ENCODE measurements around the gene ALS2CL. TPM values are rescaled to one million over a fixed set of nuclear protein-coding genes. Genes with fewer than 3 reads are reported as not detected.

ALS2CL gene, protein sequence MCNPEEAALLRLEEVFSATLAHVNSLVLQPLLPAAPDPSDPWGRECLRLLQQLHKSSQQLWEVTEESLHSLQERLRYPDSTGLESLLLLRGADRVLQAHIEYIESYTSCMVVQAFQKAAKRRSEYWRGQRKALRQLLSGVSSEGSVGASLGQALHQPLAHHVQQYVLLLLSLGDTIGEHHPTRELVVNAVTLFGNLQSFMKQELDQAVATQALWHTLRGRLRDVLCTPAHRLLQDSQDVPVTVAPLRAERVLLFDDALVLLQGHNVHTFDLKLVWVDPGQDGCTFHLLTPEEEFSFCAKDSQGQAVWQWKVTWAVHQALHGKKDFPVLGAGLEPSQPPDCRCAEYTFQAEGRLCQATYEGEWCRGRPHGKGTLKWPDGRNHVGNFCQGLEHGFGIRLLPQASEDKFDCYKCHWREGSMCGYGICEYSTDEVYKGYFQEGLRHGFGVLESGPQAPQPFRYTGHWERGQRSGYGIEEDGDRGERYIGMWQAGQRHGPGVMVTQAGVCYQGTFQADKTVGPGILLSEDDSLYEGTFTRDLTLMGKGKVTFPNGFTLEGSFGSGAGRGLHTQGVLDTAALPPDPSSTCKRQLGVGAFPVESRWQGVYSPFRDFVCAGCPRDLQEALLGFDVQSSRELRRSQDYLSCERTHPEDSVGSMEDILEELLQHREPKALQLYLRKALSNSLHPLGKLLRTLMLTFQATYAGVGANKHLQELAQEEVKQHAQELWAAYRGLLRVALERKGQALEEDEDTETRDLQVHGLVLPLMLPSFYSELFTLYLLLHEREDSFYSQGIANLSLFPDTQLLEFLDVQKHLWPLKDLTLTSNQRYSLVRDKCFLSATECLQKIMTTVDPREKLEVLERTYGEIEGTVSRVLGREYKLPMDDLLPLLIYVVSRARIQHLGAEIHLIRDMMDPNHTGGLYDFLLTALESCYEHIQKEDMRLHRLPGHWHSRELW
- total RNA-seq, result 10 to 100 TPM; 28.9 to 29.8 TPM

GRCh38 chr3:46693038-46693891, at the start of gene ALS2CL:
TSS of gene ALS2CL (minus strand) at chr3:46693679. CDS start at chr3:46689440, 4,239 bp downstream.

GRCh38 chr3:46717447-46718231, 24.2 kb upstream of the ALS2CL start, which contains the start of gene PRSS50:
TSS of gene PRSS50 (minus strand) at chr3:46717869. CDS start at chr3:46717824, 45 bp downstream.

GRCh38 chr3:46701181-46701939, 7.9 kb upstream of the ALS2CL start, which contains the start of gene TMIE:
TSS of gene TMIE (plus strand) at chr3:46701392. CDS start at chr3:46701488, 96 bp downstream.

Other genes with a start within 250 kb of the ALS2CL start
- gene LTF, start 228.8 kb downstream of the ALS2CL start, total RNA-seq, result not detected
- gene RTP3, start 195.7 kb downstream of the ALS2CL start, total RNA-seq, result not detected
- under 1 TPM; 0.55 to 0.86 TPM for gene LRRC2, start 127.4 kb downstream of the ALS2CL start, total RNA-seq
- not detected for gene FAM240A, start 81.2 kb downstream of the ALS2CL start, total RNA-seq
- gene TMIE, start 7.7 kb upstream of the ALS2CL start, total RNA-seq, result 1 to 10 TPM; 2.5 to 2.7 TPM
- gene PRSS50, start 24.2 kb upstream of the ALS2CL start, total RNA-seq, result not detected
- not detected for gene MYL3, start 169.8 kb upstream of the ALS2CL start, total RNA-seq
- gene PTH1R, start 184.0 kb upstream of the ALS2CL start, total RNA-seq, result not detected

All from activated naive CD4-positive, alpha-beta T cell treated with anti-CD3 and anti-CD28 coated beads, Interleukin-2, amount 10 ng/mL, durations not matched to agents 5 hours and 36 hours (primary cell).